SU-DHL-6 (cell line): Measurements from ENCODE around the gene SP9.

Source experiments
- EZH2phosphoT487 ChIP-seq: fragments of 200-600 bp; sonication (generic), shearing (Covaris generic); conservative IDR thresholded peaks from 2 replicates; pipeline ENCODE4 v1.6.1; 2018; ENCODE audit warnings: mild to moderate bottlenecking, antibody characterized with exemption, low read length, moderate library complexity, mixed read lengths
- TF ChIP-seq, protein P1 (sequence below): fragments of 200-600 bp; sonication (generic); IDR thresholded peaks from one replicate; pipeline ENCODE4 v1.5.1; 2017; ENCODE audit warnings: antibody characterized with exemption, mild to moderate bottlenecking, low read length, moderate library complexity; ENCODE audit not compliant: insufficient read depth, poor library complexity, severe bottlenecking

DNA sequence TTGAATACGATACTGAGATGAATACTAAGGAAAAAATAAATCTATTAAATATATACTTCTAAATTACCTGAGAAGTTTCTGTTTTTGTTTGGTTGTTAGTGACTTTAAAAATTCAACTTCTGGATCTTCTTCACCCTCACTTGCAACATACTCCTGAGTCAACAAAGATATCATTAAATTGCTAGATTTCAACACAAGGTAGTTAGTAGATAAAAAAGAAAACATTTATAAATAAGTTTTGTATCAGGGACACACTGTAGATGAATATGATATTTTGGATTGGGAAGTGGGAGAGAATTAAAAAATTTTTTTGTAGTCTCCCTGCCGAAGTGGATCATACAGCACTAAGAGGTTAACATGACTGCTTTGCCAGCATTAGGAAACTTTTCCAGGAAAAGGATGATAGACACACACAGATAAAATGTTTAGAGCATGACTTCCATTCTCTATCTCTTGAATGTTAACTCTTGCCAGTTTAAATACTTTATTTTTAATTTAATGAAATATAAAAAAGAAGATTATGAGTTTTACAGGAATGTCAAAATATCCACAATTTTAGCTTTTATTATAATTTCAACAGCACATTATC lies 15.9 kb downstream of the SP9 start:
- TF ChIP-seq, protein P1, sequence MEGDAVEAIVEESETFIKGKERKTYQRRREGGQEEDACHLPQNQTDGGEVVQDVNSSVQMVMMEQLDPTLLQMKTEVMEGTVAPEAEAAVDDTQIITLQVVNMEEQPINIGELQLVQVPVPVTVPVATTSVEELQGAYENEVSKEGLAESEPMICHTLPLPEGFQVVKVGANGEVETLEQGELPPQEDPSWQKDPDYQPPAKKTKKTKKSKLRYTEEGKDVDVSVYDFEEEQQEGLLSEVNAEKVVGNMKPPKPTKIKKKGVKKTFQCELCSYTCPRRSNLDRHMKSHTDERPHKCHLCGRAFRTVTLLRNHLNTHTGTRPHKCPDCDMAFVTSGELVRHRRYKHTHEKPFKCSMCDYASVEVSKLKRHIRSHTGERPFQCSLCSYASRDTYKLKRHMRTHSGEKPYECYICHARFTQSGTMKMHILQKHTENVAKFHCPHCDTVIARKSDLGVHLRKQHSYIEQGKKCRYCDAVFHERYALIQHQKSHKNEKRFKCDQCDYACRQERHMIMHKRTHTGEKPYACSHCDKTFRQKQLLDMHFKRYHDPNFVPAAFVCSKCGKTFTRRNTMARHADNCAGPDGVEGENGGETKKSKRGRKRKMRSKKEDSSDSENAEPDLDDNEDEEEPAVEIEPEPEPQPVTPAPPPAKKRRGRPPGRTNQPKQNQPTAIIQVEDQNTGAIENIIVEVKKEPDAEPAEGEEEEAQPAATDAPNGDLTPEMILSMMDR: no peak
- TF ChIP-seq EZH2phosphoT487: no peak
